HG03196 (cell line): ENCODE measurements around the gene COPZ1.

Experiments
- ATAC-seq: cut with Tn5 transposase; IDR thresholded peaks from one replicate; pipeline ENCODE4 v1.9.1; 2021; ENCODE audit not compliant: unreplicated experiment

The COPZ1 gene

DNA sequence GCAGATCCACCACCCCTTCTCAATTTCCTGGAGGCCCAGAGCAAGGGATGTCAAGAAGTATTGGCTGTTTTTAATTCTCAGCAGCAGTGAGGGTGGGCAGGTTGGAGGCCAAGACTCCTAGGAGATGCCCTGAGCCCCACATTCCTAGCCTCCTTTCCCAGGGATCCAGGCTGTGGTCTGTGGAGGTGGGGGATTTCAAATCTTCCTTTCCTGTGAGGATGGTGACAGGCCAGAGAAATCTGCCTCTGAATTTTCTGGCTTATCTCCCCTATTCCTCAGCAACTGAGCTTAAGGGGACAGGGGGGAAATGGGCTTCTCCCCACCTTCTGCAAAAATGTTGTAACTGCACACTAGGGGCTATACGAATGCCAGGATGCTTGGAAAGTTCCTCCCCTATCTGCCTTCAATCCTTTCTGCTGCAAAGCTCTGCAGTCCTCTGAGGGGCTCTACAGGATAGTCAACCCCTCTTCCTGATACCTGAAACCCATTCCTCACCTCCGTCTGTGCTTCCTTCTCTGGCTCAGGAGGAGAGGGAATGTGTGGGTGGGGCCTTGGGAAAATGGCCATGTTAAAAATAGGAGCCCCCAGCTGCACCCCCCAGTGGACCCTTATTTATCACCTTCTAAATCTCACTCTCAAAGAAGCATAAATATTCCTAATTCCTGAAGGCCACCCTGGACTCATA, 32.7 kb downstream of the COPZ1 start:
- no peak for ATAC-seq

DNA sequence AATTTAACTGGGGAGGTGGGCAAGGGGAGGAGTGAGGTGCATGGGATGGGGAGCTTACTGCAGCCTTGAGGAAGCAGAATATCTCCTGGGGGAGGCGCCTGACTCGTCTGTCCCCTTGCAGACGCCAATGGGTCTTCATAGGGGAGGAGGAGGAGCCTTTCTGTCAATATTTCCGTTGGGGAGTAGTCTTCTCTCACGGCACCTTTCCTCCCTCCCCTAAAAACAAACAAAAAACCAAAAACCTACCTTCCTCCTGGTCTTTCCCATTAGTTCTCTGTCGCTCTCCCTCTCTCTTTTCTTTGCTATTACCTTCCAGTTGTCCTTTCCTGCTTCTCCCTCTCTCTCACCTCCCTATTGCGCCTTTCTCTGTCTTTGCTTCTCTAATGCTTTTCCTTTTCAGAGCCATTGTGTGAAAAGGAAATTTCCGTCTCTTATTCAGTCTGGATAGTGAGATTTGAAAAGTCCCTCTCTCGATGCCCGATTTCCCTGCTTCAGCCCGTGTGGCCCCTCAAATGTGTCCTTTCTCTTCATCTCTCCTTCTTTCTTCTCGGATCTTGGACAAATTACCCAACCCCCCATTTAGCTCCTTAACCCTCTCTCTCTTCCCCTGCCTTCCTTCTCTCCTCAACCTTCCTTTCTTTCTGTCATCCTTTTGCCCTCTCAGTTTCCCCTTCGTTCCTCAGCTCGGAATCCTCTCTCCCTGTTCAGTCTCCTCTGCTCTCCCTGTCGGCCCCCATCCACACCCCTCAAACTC, 33.4 kb downstream of the COPZ1 start:
- no peak for ATAC-seq

DNA sequence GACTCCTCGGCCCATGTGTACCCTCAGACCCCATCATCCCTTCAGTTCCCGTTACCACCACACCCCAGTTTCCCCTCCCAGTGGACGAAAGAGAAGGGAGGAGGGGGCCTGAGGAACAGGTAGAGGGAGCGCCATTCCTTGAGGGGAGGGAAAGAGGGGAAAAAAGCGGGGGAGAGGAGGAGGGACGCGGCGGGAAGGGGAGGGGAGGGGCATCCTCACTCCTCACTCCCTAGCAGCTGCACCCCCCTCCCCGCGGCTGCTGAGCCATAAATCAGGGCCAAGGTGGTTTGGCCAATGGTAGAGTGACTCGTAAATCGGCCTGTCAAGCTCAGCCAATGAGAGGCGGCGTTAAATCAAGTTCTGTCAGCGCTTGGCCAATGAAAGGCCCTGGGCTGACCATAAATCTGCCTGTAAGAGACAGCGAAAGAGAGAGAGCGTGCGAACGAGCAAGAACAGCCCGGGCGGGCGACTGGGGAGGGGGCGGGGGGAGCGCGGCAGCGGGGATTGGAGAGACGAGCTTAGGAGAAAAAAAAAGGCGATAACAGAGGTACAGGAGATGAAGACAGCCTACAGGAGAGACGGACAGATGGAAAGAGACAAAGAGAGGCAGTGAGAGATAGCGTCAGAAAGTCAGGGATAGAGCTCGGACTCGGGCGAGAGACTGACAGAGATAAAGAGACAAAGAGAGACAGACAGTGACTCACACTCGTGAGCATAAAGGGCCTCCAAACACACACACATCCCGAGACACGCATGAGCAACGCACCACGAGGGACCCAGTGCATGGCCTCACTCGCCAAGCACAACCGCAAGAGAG, 34.2 kb downstream of the COPZ1 start:
- peak; percentile 93 for ATAC-seq

DNA sequence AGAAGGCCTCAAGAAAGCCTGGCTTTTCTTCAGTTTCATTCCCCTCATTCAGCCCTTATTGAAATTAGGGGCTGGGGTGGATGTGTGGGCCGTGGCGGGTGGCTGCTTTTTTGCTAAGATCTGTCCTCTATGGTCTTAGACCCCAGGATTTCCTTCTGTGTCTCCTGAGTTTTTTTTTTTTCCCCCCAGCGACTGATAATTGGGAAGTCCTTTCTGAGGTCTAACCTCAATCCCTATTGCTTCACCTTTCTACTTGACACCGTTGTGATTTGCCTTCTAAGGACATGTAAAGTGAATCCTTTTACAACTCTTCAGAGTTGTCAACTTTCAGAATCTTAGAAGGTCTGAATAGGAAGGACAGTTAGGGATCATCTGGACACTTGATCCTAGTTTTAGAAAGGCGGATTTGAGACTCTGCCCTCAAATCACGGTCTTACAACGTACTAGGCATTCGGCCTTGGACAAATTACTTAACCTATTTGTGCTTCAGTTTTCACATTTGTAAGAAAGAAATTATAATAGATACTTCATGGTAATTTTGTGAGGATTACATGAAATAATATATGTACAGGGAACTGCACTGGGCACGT, 34.9 kb downstream of the COPZ1 start:
- no peak for ATAC-seq

GRCh38 chr12:54360717-54361456, 36.0 kb downstream of the COPZ1 start:
- ATAC-seq, result no peak

GRCh38 chr12:54363047-54363446, 38.1 kb downstream of the COPZ1 start:
- no peak for ATAC-seq

GRCh38 chr12:54363618-54364017, 38.7 kb downstream of the COPZ1 start:
- ATAC-seq, result no peak

DNA sequence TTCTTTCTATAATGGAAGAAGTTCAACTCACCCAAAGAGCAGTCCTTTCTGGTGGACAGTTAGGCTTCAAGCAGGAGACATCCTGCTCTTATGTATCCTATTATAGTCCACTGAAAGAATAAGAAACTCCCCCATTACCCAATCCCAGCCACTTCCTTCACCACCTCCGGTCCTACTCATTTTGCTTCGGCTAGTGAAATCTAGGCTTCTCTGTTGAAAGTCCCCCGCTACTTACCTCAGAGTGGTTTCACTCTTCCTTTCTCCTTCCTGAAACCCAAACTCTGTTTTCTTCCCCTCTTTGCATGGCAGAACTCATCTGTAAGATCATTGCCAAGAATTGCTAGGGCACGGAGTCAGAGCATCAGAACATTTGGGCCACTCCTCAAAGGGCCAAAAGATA, 39.5 kb downstream of the COPZ1 start, which contains the start of gene GPR84:
GPR84 (minus strand) TSS at position 74 of the 400 bp plus-strand sequence. CDS start 635 bp downstream, outside the sequence.
- ATAC-seq, result peak; percentile 43

DNA sequence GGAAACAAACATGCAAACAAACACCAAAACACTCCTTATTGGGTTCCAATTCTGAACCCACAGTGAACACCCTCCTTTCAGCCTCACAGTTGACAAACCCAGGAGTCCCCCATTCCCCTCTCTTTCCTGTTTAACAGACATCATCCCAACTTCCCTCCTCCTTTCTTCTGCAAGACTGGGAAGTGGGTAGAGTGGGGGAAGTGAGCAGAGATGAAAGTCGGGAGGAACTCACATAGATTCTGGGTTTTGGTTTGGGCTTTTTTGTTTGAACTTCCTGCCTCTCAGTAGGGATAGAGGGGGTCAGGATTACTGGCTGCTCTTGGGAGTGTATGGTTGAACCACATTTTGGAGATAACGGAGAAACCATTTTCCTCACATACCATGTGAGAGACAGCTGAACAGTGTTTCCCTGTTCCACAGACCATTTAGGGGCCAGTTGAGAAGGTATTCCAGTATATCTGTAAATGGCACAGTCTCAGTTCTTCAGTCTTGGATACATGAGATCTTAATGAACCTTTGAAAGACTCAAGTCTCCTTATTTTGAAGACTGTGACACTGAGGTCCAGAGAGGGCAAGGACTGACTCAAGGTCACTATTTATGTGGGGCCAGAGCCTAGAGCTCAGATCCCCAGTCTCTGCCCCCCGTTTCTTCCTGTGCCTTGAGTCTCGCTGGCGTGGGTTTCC, 43.2 kb downstream of the COPZ1 start:
- peak; percentile 9 for ATAC-seq

GRCh38 chr12:54368709-54369596, 44.0 kb downstream of the COPZ1 start:
- ATAC-seq, result peak; percentile 58

GRCh38 chr12:54369597-54370131, 44.7 kb downstream of the COPZ1 start:
- ATAC-seq, result no peak

DNA sequence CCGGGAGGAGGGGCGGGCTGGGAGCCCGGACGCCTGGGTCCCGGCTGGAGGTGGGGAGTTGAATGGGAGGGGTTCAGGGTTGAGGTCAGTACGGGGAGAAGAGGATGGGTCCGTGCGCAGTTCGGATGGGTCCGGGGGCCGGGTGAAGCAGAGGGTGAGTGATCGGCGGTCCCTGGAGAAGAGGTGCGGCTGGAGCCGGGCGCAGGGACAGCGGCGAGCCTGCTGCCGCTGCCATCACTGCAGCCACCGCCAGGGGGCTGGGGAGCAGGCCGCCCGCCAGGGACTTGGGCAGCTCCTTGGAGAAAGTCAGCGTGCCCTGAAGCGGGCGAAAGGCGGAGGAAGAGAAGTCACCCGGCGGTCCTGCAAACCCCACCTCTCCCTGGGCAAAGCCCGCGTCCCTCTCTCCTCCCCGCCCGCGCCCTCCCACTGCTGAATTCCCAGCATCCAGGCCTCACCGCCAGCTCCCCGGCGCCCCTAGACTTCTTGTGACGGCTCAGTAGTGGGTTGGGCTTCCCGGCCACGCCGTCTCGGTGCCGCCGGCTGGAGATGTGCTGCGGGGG, 45.3 kb downstream of the COPZ1 start:
- ATAC-seq, result no peak

- ATAC-seq, result no peak
Measured at GRCh38 chr12:54371328-54372112, 46.6 kb downstream of the COPZ1 start.

DNA sequence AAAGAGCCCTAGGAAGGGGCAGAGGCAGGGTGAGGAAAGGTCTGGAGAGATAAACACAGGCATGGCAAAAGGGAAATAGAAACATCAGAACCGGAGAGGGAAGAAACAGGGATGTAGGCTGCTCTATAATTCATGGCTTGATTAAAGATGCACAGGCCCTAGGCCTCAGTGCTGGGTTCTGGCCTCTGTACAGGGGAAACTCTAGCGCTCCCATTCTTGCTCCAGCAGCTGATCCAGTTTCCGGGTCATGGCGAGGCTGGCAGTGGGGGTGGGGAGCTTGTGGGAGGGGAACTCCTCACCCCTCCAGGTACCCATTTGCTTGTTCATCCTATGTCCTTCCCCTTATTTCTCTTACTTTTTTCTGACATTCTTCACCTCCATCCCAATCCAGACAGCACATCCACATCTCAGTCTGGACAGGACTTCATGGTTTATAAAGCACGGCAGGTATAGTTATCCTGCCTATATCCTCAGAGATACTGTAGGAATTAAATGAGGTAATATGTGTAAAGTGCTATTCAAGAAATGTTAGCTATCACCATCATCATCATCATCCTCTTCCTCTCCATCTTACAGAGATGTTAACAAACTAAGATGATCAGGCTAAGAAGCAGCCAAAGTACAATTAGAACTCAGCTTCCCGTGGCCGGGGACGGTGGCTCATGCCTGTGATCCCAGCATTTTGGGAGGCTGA, 47.3 kb downstream of the COPZ1 start:
- ATAC-seq, result no peak

GRCh38 chr12:54373649-54374561, 49.0 kb downstream of the COPZ1 start:
- ATAC-seq, result no peak
